ENCODE measurements around the gene DHRS11.
A peak's percentile ranks its signal among the peaks of the same experiment; 100 is the strongest.

The DHRS11 gene

GRCh38 chr17:36590082-36590481, 1.6 kb upstream of the DHRS11 start:
- Histone ChIP-seq H3K36me3 (peaks cover 61% of the 10 kb centered on the region), H3K4me1 (ENCODE audit: control insufficient read depth in 1 of 2, insufficient read depth in 1 of 2, low read depth in 1 of 2, low read length in 1 of 2) (peaks cover 9 to 17% of the 10 kb centered on the region in 2 experiments), H3K4me3 (ENCODE audit: low read depth in 1 of 2, low read length in 1 of 2) (no peak overlapping the region), H3K27ac (no peak overlapping the region), H3K27me3 (peaks cover 29% of the 10 kb centered on the region), H3K9me3 (no peaks in the 10 kb centered on the region)
- no peak for TF ChIP-seq CTCF (IDR thresholded peaks at IDR 0.05)

- Histone ChIP-seq H3K9me3 (no peaks in the 10 kb centered on the region), H3K27me3 (peaks cover 29% of the 10 kb centered on the region), H3K4me3 (ENCODE audit: low read depth in 1 of 2, low read length in 1 of 2) (peak overlapping the region; percentile 67 to 78), H3K27ac (no peak overlapping the region), H3K36me3 (peaks cover 39% of the 10 kb centered on the region), H3K4me1 (ENCODE audit: control insufficient read depth in 1 of 2, insufficient read depth in 1 of 2, low read depth in 1 of 2, low read length in 1 of 2) (peaks cover 9 to 17% of the 10 kb centered on the region in 2 experiments)
- no peak for TF ChIP-seq CTCF (IDR thresholded peaks at IDR 0.05)
Observed at GRCh38 chr17:36592316-36592715, 637 bp downstream of the DHRS11 start.

GRCh38 chr17:36592716-36593321, 1.1 kb downstream of the DHRS11 start:
- no peaks in the 10 kb centered on the region for H3K9me3 ChIP-seq
- TF ChIP-seq CTCF (IDR thresholded peaks at IDR 0.05) = no peak

GRCh38 chr17:36593656-36594316, 2.1 kb downstream of the DHRS11 start:
- peaks cover 29% of the 10 kb centered on the region for H3K27me3 ChIP-seq
- H3K36me3 ChIP-seq = peaks cover 25% of the 10 kb centered on the region
- H3K27ac ChIP-seq = no peak overlapping the region
- no peak overlapping the region for H3K4me3 ChIP-seq (ENCODE audit: low read depth in 1 of 2, low read length in 1 of 2)
- H3K4me1 ChIP-seq (ENCODE audit: control insufficient read depth in 1 of 2, insufficient read depth in 1 of 2, low read depth in 1 of 2, low read length in 1 of 2) = peaks cover 9 to 17% of the 10 kb centered on the region in 2 experiments
- TF ChIP-seq CTCF (IDR thresholded peaks at IDR 0.05) = no peak
- no peaks in the 10 kb centered on the region for H3K9me3 ChIP-seq

More at GRCh38 chr17:36592716-36593321, 1.1 kb downstream of the DHRS11 start:
- H3K4me3 ChIP-seq (ENCODE audit: low read depth in 1 of 2, low read length in 1 of 2) = peak overlapping the region in 1 of 2 experiments; percentile 67
- H3K4me1 ChIP-seq (ENCODE audit: control insufficient read depth in 1 of 2, insufficient read depth in 1 of 2, low read depth in 1 of 2, low read length in 1 of 2) = peaks cover 9 to 17% of the 10 kb centered on the region in 2 experiments
- H3K36me3 ChIP-seq = peaks cover 34% of the 10 kb centered on the region
- peaks cover 29% of the 10 kb centered on the region for H3K27me3 ChIP-seq
- H3K27ac ChIP-seq = no peak overlapping the region

GRCh38 chr17:36594626-36595401, 3.1 kb downstream of the DHRS11 start:
- Histone ChIP-seq H3K4me3 (ENCODE audit: low read depth in 1 of 2, low read length in 1 of 2) (no peak overlapping the region), H3K36me3 (peaks cover 15% of the 10 kb centered on the region), H3K27ac (no peak overlapping the region), H3K9me3 (no peaks in the 10 kb centered on the region), H3K27me3 (peaks cover 29% of the 10 kb centered on the region), H3K4me1 (ENCODE audit: control insufficient read depth in 1 of 2, insufficient read depth in 1 of 2, low read depth in 1 of 2, low read length in 1 of 2) (peaks cover 9 to 17% of the 10 kb centered on the region in 2 experiments)
- TF ChIP-seq CTCF (IDR thresholded peaks at IDR 0.05) = no peak
